NCI-H82 treated with DMSO at 0.1 percent for 48 hours (cell line): Measurements from ENCODE around the gene MORC2.

Source experiments
- DNase-seq: peaks from one replicate; lab custom pipeline; 2025; ENCODE audit not compliant: unreplicated experiment; lab: John Stamatoyannopoulos, UW

The MORC2 gene

GRCh38 chr22:30875481-30876215 lies 92.9 kb downstream of the MORC2 start:
- no peak for DNase-seq
